Smooth muscle cell (in vitro differentiated cells): Measurements from ENCODE around the gene SLCO2A1. TPM values are rescaled to one million over a fixed set of nuclear protein-coding genes. Genes with fewer than 3 reads are reported as not detected.

Experiments
- DNase-seq: peaks from one replicate; lab custom pipeline; 2025; ENCODE audit not compliant: unreplicated experiment; lab: John Stamatoyannopoulos, UW
- H2AFZ ChIP-seq: fragments of 200-600 bp; sonication (generic); 2 replicates; pipeline ENCODE4 v1.6.0; 2016; ENCODE audit warnings: antibody characterized with exemption, low read depth, mild to moderate bottlenecking
- H3F3A ChIP-seq: fragments of 200-600 bp; sonication (generic); 2 replicates; pipeline ENCODE4 v1.6.0; 2017; ENCODE audit warnings: antibody characterized with exemption, low read depth
- H3K27ac ChIP-seq: fragments of 200-600 bp; sonication (generic); 2 replicates; pipeline ENCODE4 v1.5.1; 2016; ENCODE audit warnings: low read depth, mild to moderate bottlenecking
- H3K27me3 ChIP-seq: fragments of 200-600 bp; sonication (generic); 2 replicates; pipeline ENCODE4 v1.6.1; 2016; ENCODE audit warnings: low read depth, mild to moderate bottlenecking
- H3K36me3 ChIP-seq: fragments of 200-600 bp; sonication (generic); 2 replicates; pipeline ENCODE4 v1.5.1; 2016; ENCODE audit warnings: low read depth
- H3K4me1 ChIP-seq: fragments of 200-600 bp; sonication (generic); 2 replicates; pipeline ENCODE4 v1.5.1; 2016; ENCODE audit warnings: low read depth
- H3K4me2 ChIP-seq: fragments of 200-600 bp; sonication (generic); 2 replicates; pipeline ENCODE4 v1.6.0; 2016; ENCODE audit warnings: mild to moderate bottlenecking
- H3K4me3 ChIP-seq: fragments of 200-600 bp; sonication (generic); 2 replicates; pipeline ENCODE4 v1.5.1; 2016; ENCODE audit warnings: mild to moderate bottlenecking
- H3K79me2 ChIP-seq: fragments of 200-600 bp; sonication (generic); 2 replicates; pipeline ENCODE4 v1.6.0; 2016; ENCODE audit warnings: low read depth, mild to moderate bottlenecking
- H3K9ac ChIP-seq: fragments of 200-600 bp; sonication (generic); 2 replicates; pipeline ENCODE4 v1.6.0; 2016; ENCODE audit warnings: low read depth
- H3K9me3 ChIP-seq: fragments of 200-600 bp; sonication (generic); replicated peaks from 2 replicates; pipeline ENCODE4 v1.5.1; 2016; ENCODE audit warnings: low read depth
- H4K20me1 ChIP-seq: fragments of 200-600 bp; sonication (generic); 2 replicates; pipeline ENCODE4 v1.6.0; 2016; ENCODE audit warnings: low read depth
- CTCF ChIP-seq: fragments of 200-600 bp; sonication (generic); IDR thresholded peaks from 2 replicates; pipeline ENCODE4 v1.5.1; 2017; ENCODE audit warnings: borderline replicate concordance, mild to moderate bottlenecking, antibody characterized with exemption; ENCODE audit not compliant: insufficient read depth, poor library complexity, severe bottlenecking
- WGBS: methylation state at CpG from one replicate; pipeline ENCODE4 v1.1.7; 2016; ENCODE audit warnings: low lambda C conversion rate; 5-methylcytosine and 5-hydroxymethylcytosine counted together
- polyA plus RNA-seq: library from polyadenylated mRNA; unstranded; fragments of >200 nt; fragmentation: Nextera tagmentation; extraction: Ambion mirVana; gene quantifications from 2 replicates; pipeline ENCODE4 v1.2.1, GENCODE V29; 2016
- total RNA-seq: library from RNA; depleted of rRNA; stranded (reverse); fragments of >200 nt; gene quantifications from 2 replicates; pipeline ENCODE4 v1.2.3, GENCODE V29; 2014

Gene SLCO2A1
- total and polyA plus RNA-seq, 2 experiments from 2014 or later = 7.7 to 14.2 TPM

- Histone ChIP-seq H3K4me3 (no peak overlapping the region), H3K36me3 (no peaks in the 10 kb centered on the region), H3K4me2 (no peak overlapping the region), H3K9ac (no peak overlapping the region), H4K20me1 (no peaks in the 10 kb centered on the region), H2AFZ (no peak overlapping the region), H3K4me1 (no peaks in the 10 kb centered on the region), H3K9me3 (peaks cover 6% of the 10 kb centered on the region), H3K27me3 (no peaks in the 10 kb centered on the region), H3K27ac (no peak overlapping the region), H3K79me2 (no peaks in the 10 kb centered on the region), H3F3A (no peaks in the 10 kb centered on the region)
- 94% methylated on average over 3 of the region's 3 CpGs for WGBS
- no peak for TF ChIP-seq CTCF
- no peak for DNase-seq
These were observed 151.2 kb downstream of the SLCO2A1 start for GRCh38 chr3:133878518-133878917.

Other genes with a start within 250 kb of the SLCO2A1 start
- gene SRPRB, start 224.1 kb downstream of the SLCO2A1 start, total RNA-seq = 59.3 and 60.6 TPM in 2 replicates
- gene SRPRB, start 224.1 kb downstream of the SLCO2A1 start, polyA plus RNA-seq = 78.9 and 98.3 TPM in 2 replicates
- gene RAB6B, start 134.0 kb downstream of the SLCO2A1 start, total RNA-seq = 1.6 and 2.0 TPM in 2 replicates
- 1.2 and 2.2 TPM in 2 replicates for gene RAB6B, start 134.0 kb downstream of the SLCO2A1 start, polyA plus RNA-seq
- 65.0 and 77.9 TPM in 2 replicates for gene RYK, start 220.9 kb upstream of the SLCO2A1 start, total RNA-seq
- 32.6 and 35.8 TPM in 2 replicates for gene RYK, start 220.9 kb upstream of the SLCO2A1 start, polyA plus RNA-seq